IPS-NIHi11 (cell line): ENCODE measurements around the gene SHQ1.
"Not testable (repeated sequence)": the region's sequence is repeated elsewhere in the genome, so short reads cannot be mapped to it uniquely, and the experiment has no call there.

Source experiments
- DNase-seq: peaks from one replicate; pipeline ENCODE4 v3.0.0; 2012; ENCODE audit warnings: mixed read lengths, low spot score

Gene SHQ1

DNA sequence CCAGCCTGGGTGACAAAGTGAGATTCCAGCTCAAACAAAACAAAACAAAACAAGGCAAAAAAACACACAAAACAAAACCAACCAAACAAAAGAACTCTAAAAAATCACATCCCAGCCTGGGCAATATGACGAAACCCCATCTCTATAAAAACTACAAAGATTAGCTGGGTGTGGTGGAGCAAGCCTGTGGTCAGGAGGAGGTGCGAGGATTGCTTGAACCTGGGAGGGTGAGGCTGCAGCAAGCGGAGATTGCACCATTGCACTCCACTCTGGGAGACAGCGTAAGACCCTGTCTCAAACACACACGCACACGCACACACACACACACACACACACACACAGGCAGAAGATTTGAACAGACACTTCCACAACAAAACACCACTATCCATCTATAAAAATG lies 99.6 kb downstream of the SHQ1 start:
- DNase-seq = no peak

DNA sequence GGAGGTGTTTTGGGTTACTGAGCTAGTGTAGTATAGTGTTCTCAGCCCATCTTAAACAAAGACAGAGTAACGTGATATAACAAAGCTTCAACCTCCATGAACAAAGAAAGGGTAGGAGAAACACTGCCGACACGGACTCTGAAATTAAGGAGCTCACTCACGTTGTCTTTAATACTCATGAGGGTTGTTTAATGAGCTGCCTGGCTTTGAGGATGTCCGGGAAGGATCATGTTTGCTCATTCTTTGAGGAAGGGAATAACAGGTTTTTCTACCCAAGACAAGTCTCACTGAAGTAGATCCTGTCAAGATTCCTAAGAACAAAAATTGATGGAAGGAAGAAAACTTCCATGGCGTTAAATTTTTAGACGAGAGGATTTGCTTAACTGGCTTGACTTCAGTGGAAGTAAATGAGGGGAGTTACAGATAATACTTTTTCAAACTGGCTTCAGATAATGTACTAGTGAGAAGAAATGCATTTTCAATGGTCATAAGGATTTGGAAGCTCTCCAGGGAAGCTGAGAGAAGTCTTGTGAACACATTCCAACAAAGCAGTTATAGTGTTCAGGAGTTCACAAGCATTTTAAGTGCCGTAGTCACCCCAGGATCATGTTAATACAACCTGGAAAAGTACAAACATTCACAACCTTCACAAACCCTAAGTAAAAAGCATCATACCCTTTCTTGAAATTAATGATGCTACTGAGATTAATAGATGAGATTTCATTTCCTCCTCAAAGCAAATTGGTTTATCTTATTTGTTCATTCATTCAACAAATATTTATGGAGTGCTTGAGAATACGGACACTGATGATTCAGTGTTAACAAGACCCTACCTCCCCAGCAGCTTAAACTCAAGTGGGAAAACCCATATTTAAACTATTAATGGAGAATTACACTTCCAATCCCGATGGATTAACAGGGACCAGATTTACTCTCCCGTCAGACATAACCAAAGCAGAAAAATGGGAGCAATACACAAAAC lies 101.5 kb downstream of the SHQ1 start:
- DNase-seq = no peak

DNA sequence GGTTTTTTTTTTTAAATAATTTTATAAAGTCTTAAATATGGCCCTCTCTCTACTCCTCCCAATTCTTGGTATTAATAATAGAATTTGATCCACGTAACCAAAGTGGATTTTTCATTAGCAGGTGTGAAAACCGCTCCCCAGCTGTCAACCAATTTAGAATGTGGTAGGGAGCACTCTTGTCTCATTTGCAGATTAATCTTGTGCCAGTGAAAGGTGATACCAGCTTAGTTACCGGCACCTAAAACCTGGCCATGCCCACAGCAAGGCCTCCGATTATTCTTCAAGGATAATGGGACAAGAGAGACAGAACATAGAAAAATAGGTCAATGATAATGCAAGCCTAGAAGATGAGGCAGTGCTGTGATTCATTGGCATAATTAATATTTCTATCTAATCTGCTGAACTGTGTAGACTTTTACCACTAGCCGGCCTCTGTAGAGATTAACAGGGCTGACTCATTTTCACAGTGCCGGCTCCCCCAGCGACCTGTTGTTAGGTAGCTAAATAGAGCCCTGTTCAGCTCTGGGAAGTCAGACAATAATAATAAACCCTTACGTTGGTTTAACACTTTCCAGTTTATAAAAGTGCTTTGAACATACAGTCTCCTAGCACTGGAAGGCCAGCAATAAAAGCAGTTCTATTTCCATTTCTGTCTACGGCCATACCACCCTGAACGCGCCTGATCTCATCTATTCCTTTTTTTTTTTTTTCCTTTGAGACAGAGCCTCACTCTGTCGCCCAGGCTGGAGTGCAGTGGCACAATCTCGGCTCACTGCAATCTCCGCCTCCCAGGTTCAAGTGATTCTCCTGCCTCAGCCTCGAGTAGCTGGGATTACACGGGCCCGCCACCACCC lies 102.9 kb downstream of the SHQ1 start:
- DNase-seq = no peak

- no peak for DNase-seq
Observed at GRCh38 chr3:72744330-72744729, 103.9 kb downstream of the SHQ1 start.

DNA sequence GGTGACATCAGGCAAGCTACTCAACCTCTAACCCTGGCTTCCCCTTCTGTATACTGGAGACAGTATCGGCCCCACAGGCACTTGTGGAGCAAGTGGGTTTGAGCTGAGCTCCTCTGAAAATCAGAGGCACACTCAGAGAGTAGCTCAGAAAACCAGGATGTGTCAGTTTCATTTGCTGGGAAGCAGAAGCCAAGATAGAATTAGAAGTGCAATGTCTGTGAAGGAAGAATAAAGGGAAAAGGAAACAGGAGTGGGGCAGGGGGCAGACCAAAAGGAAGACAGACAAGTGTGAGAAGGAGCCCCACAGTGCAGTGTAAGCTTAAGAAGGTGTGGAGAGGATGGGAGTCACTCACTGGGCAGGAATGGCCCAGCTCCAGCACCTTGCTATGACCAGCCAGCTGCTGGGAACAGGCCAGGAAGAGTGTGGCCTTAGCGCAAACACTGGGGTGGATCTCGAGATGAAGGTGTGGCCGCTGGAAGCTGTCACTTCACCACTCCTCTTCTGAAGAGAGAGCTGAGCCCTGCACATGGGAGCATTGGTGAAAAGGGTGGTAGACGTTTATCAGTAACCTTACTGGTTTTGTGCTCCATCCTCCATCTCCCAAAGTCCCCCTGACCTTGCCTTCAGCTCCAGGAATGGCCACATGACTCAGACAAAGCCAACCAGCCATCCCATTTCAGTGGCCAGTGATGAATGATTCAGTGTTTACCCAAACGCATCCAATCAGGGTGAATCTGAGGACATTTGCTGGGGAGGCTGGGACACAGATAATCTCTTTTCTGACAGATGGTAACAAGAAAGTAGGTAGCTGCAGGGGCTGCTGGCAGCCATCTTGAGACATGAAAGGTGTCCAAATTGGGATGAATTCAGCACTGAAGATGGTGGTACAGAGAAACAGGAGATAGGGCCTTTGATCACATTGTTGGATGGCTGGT lies 108.4 kb downstream of the SHQ1 start:
- DNase-seq = no peak

- DNase-seq = peak; percentile 99
Observed at GRCh38 chr3:72738752-72739530, 109.3 kb downstream of the SHQ1 start.

GRCh38 chr3:72735072-72735471 lies 113.2 kb downstream of the SHQ1 start:
- DNase-seq = not testable (repeated sequence)

- no peak for DNase-seq
Observed at GRCh38 chr3:72733676-72734075, 114.6 kb downstream of the SHQ1 start.

DNA sequence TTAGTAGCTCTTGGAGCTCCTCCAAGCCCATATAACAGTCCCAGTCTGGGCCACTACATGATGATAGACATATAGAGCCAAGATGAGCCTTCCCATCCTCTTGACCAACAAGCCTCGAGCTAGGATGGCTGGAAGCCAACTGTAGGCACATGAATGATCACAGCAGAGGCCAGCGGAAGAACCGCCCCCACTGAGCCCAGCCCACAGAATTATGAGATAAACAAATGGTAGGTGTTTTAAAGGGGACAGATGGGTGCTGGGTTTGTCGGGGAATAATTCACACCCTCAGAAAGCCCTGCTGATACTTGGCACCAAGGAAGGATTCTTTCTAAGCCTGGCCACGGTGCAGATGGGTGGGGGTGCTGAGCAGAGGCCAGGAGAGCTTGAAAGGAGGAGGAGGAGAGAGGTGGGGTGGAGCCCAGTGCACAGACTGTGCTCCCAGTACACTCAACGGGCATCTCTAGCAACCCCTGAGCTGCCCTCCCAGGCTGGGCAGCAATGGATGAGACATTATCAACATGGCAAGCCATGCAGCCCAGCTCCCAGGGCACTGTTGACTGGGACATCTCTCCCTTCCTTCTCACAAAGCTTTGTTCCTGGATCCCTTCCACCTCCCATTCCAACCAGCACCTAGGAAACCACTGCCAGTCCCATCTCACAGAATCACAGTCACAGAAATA lies 115.4 kb downstream of the SHQ1 start:
- DNase-seq = not testable (repeated sequence)

- DNase-seq = no peak
Observed at GRCh38 chr3:72728958-72729467, 119.2 kb downstream of the SHQ1 start.

DNA sequence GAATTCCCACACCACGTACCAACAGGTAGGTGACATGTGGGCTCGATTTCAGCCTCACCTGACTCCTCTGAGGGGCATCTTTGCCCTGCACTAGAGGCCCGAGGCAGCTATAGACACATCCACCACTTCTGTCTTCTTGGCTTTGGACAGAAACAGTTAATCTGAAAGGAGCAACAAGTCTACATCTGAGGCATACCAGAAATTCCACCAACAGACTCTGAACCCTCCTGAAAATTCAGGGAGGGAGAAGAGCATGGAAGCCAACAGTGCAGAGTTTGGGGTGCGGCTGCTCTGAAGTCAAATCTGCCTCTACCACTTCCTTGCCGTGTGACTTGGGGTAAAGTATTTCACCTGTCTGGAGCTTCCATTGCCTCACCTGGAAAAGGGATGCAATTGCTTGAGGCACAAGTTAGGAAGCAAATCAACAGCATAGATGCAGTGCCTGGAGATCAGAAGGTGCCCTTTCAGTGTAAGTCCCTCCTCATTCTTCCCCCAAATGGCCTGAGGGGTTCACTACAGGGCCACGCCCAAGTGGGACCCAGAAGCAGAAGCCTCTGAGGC lies 119.8 kb downstream of the SHQ1 start:
- no peak for DNase-seq

GRCh38 chr3:72727726-72728125 lies 120.5 kb downstream of the SHQ1 start:
- DNase-seq = no peak

- DNase-seq = no peak
Observed at GRCh38 chr3:72727172-72727571, 121.1 kb downstream of the SHQ1 start.

DNA sequence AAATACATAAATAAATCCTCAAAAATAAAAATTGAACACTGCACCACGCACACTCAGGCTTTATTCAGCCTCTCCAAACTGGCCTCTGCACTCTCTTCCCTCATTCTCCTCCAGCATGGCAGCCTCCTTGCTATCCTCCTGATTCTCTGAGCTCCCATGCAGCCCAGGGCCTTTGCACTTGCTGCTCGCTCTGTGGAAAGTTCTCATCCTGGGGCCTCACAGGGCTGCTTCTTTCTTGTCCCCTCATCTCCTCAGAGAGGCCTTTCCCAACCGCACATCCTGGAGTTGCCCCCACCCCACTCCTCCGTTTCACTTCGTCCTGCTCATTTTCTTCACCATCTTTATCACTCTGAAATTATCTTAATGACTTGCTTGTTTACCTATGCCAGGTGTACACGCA lies 123.0 kb downstream of the SHQ1 start:
- no peak for DNase-seq

- DNase-seq = no peak
Observed at GRCh38 chr3:72724070-72724469, 124.2 kb downstream of the SHQ1 start.

DNA sequence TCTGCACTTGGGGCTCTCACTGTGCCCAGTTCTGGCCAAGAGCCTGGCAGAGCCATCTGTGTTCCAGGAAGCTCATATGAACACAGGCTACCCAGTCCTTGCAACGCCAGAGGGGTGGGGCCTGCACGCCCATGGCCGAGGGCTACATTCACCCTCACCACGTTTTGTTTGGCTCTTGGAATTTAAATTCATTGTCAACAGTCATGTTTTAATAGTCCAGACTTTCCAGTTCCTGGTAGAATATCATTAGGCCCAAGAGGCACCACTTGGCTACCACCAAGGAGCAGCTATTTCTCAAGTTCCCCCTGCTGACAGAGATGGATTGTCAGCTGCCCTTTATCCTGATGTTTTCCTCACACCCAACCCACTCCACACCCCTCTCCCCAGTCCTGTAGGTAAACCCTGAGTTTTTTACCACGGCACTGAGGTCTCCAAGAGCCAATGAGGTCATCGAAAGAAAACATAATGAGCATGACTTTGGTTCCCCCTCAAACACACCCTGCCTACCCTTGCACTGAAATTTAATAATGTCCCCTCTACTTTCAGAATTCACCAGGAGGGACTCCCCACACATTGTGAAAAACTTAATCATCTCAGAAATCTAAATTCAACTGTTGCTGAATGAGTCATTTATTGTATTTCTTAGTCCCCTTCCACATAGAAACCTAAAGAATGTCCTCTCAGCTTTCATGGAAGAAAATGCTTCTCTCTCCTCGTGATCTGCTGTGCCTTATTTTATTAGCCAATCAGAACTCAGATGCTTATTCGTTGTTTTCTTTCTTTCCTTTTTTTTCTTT lies 125.1 kb downstream of the SHQ1 start:
- DNase-seq = no peak

GRCh38 chr3:72721683-72722381 lies 126.4 kb downstream of the SHQ1 start:
- DNase-seq = no peak

DNA sequence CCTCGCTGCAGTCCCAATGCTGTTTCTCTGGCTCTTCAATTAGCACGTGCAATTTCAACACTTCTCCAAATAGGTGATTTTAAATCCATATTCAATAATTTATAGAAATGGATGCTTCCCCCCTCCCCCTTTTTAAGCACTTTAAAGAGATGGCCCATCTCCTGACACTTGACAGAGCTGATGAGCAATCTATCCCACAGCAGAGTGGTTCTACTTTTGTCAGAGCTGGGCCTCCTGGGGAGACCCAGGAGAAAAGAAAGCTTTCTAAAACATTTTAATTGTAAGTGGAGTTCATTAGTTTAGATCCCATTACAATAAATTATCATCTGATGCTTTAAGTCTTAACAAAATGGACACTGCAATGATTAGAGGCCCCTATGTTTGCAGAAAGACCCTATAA lies 127.7 kb downstream of the SHQ1 start:
- DNase-seq = no peak
